A549 (cell line): ENCODE measurements around the gene SH3RF3.

Source experiments
- BCL3 ChIP-seq: fragments of >200 bp; sonication (Bioruptor Twin); formaldehyde crosslinking; IDR thresholded peaks from 3 replicates; pipeline ENCODE4 v1.6.1; 2016
- CEBPB ChIP-seq, 2 experiments: fragments of >200 bp in 1 of 2; sonication (Bioruptor Twin) in 1 of 2; formaldehyde crosslinking in 1 of 2; IDR thresholded peaks; 2 replicates each; pipeline ENCODE4 v1.6.1; 2012 to 2016
- CTCF ChIP-seq: fragments of >200 bp; sonication (Bioruptor Twin); formaldehyde crosslinking; IDR thresholded peaks from 3 replicates; pipeline ENCODE4 v1.5.1; 2016
- EP300 ChIP-seq, 2 experiments: fragments of >200 bp; sonication (Bioruptor Twin); formaldehyde crosslinking; IDR thresholded peaks; 2 replicates in 1 of 2; 3 replicates in 1 of 2; pipeline ENCODE4 v1.6.1; 2016 to 2017
- HMGXB4 ChIP-seq: fragments of 250-450 bp; sonication (Bioruptor Pico); IDR thresholded peaks from 2 replicates; pipeline ENCODE4 v1.5.0; 2021; ENCODE audit warnings: mild to moderate bottlenecking, moderate library complexity, borderline replicate concordance
- MAFK ChIP-seq: fragments of 450-650 bp; IDR thresholded peaks from 2 replicates; pipeline ENCODE4 v1.6.1; 2014; ENCODE audit not compliant: partially characterized antibody
- PHF8 ChIP-seq: fragments of 200-600 bp; sonication (generic); IDR thresholded peaks from 2 replicates; pipeline ENCODE4 v1.6.1; 2016; ENCODE audit warnings: low read depth, mild to moderate bottlenecking, antibody characterized with exemption, moderate library complexity, borderline replicate concordance
- POLR2A ChIP-seq: IDR thresholded peaks from 2 replicates; pipeline ENCODE4 v1.6.1; 2012; ENCODE audit warnings: mild to moderate bottlenecking, low read length
- RAD21 ChIP-seq, 2 experiments: fragments of >200 bp in 1 of 2; sonication (Bioruptor Twin) in 1 of 2; formaldehyde crosslinking in 1 of 2; IDR thresholded peaks in 1 of 2; conservative IDR thresholded peaks in 1 of 2; 2 replicates in 1 of 2; 3 replicates in 1 of 2; pipeline ENCODE4 v1.6.1; 2012 to 2018; ENCODE audit warnings: inconsistent platforms in 1 of 2
- REST ChIP-seq: fragments of 200-600 bp; sonication (generic); IDR thresholded peaks from 2 replicates; pipeline ENCODE4 v1.6.1; 2016; ENCODE audit warnings: antibody characterized with exemption, mild to moderate bottlenecking, moderate library complexity
- SREBF2 ChIP-seq: fragments of 450-650 bp; IDR thresholded peaks from 2 replicates; pipeline ENCODE4 v1.6.1; 2014; ENCODE audit warnings: mild to moderate bottlenecking, moderate library complexity

- no peak for TF ChIP-seq CTCF
- no peak for TF ChIP-seq SREBF2
- no peak for TF ChIP-seq HMGXB4 (CRISPR knock-in tag)
- TF ChIP-seq RAD21 (conservative IDR thresholded peaks at IDR 0.05 in 1 of 2, IDR thresholded peaks at IDR 0.05 in 1 of 2): no peak
- TF ChIP-seq BCL3: no peak
- no peak for TF ChIP-seq CEBPB (IDR thresholded peaks at IDR 0.05)
- TF ChIP-seq MAFK: no peak
- TF ChIP-seq PHF8: no peak
- TF ChIP-seq REST: no peak
- TF ChIP-seq EP300 (IDR thresholded peaks at IDR 0.05): no peak
- TF ChIP-seq POLR2A: no peak
These were observed 409.5 kb downstream of the SH3RF3 start for GRCh38 chr2:109538546-109538945.
